GM12878 (cell line): Measurements from ENCODE around the gene FGFR1OP2. TPM values are rescaled to one million over a fixed set of nuclear protein-coding genes. Genes with fewer than 3 reads are reported as not detected.

Source experiments
- ATAC-seq: fragments of 200-7000 bp; cut with Tn5 transposase; 3 replicates; pipeline ENCODE4 v1.9.1; 2020; ENCODE audit warnings: mild to moderate bottlenecking, moderate library complexity
- BruUV-seq: library from RNA; stranded (reverse); fragments of 400-500 nt; replicated peaks from 2 replicates; lab custom pipeline; 2021; lab: Mats Ljungman, UMichigan
- CTCF ChIA-PET: fragments of 300-600 bp; sonication (Branson Sonifier 250); formaldehyde crosslinking; extraction: SDS; loops from one replicate; lab custom pipeline; 2021; ENCODE audit warnings: inconsistent platforms; lab: Yijun Ruan, JAX
- POLR2A ChIA-PET: fragments of 350-600 bp; formaldehyde crosslinking; extraction: SDS; loops from one replicate; lab custom pipeline; 2021; ENCODE audit warnings: inconsistent platforms; lab: Charles Lee
- RAD21 ChIA-PET: fragments of 300-600 bp; sonication (Branson Sonifier 250); formaldehyde crosslinking; loops from one replicate; lab custom pipeline; 2023; ENCODE audit warnings: antibody characterized with exemption; ENCODE audit not compliant: unreplicated experiment; lab: Charles Lee
- SMC1A ChIA-PET: fragments of 300-600 bp; sonication (Branson Sonifier 250); formaldehyde crosslinking; loops from one replicate; lab custom pipeline; 2023; ENCODE audit not compliant: unreplicated experiment, uncharacterized antibody; lab: Charles Lee
- DNase-seq: peaks from one replicate; pipeline ENCODE4 v3.0.0-alpha.2; 2011; ENCODE audit warnings: low read depth, low spot score
- FAIRE-seq: peaks from 3 replicates; lab custom pipeline; 2011; peaks lifted over from hg19 to GRCh38; lab: Jason Lieb, UNC
- H2AFZ ChIP-seq: 2 replicates; pipeline ENCODE4 v1.6.0; 2011; ENCODE audit warnings: low read depth, low read length, control low read depth; ENCODE audit not compliant: control insufficient read depth
- H3K27ac ChIP-seq: 2 replicates; pipeline ENCODE4 v1.5.1; 2011; ENCODE audit warnings: control low read depth; ENCODE audit not compliant: control insufficient read depth, insufficient read depth
- H3K27me3 ChIP-seq, 2 experiments: replicated peaks in 1 of 2; 2 replicates each; pipeline versions ENCODE4 v1.6.0 to v1.6.1; 2011; ENCODE audit warnings: low read length in 1 of 2; ENCODE audit not compliant: control insufficient read depth in 2 of 2, insufficient read depth in 2 of 2
- H3K36me3 ChIP-seq, 2 experiments: 2 replicates each; pipeline ENCODE4 v1.5.1; 2011; ENCODE audit warnings: low read length in 1 of 2; ENCODE audit not compliant: control insufficient read depth in 2 of 2, insufficient read depth in 2 of 2
- H3K4me1 ChIP-seq: 2 replicates; pipeline ENCODE4 v1.6.1; 2011; ENCODE audit warnings: mild to moderate bottlenecking, low read length, moderate library complexity, mixed read lengths; ENCODE audit not compliant: control insufficient read depth, insufficient read depth
- H3K4me2 ChIP-seq: 2 replicates; pipeline ENCODE4 v1.6.0; 2011; ENCODE audit warnings: control low read depth; ENCODE audit not compliant: control insufficient read depth, insufficient read depth
- H3K4me3 ChIP-seq: fragments of 200-600 bp; sonication (generic); 2 replicates; pipeline ENCODE4 v1.5.1; 2016
- H3K79me2 ChIP-seq: 2 replicates; pipeline ENCODE4 v1.6.0; 2011; ENCODE audit warnings: low read length; ENCODE audit not compliant: control insufficient read depth, insufficient read depth
- H3K9ac ChIP-seq: 2 replicates; pipeline ENCODE4 v1.8.0; 2011; ENCODE audit warnings: low read length, control low read depth, mixed read lengths; ENCODE audit not compliant: control insufficient read depth, insufficient read depth
- H3K9me3 ChIP-seq: replicated peaks from 3 replicates; pipeline ENCODE4 v1.5.1; 2011; ENCODE audit warnings: mild to moderate bottlenecking, low read length; ENCODE audit not compliant: control insufficient read depth, insufficient read depth
- H4K20me1 ChIP-seq: 2 replicates; pipeline ENCODE4 v1.6.0; 2011; ENCODE audit not compliant: control insufficient read depth, insufficient read depth
- CHD1 ChIP-seq: IDR thresholded peaks from 2 replicates; pipeline ENCODE4 v1.6.1; 2012; ENCODE audit warnings: low read depth, low read length, improper control_type of control experiment
- POLR2A ChIP-seq: IDR thresholded peaks from 2 replicates; pipeline ENCODE4 v1.6.1; 2011; ENCODE audit warnings: low read depth, mild to moderate bottlenecking, low read length
- RELB ChIP-seq: fragments of 450-650 bp; IDR thresholded peaks from 2 replicates; pipeline ENCODE4 v1.6.1; 2017; ENCODE audit warnings: low read depth, mild to moderate bottlenecking, moderate library complexity
- ZBTB11 ChIP-seq: fragments of 450-650 bp; formaldehyde crosslinking; IDR thresholded peaks from 2 replicates; pipeline ENCODE4 v1.5.0; 2022; ENCODE audit warnings: mild to moderate bottlenecking, missing genetic modification characterization
- WGBS: methylation state at CpG from one replicate; pipeline ENCODE4 v1.1.6; 2016; ENCODE audit warnings: low lambda C conversion rate; ENCODE audit not compliant: insufficient replicate concordance, insufficient coverage; ENCODE audit errors: missing lambda C conversion rate; 5-methylcytosine and 5-hydroxymethylcytosine counted together
- in situ Hi-C: fragments of 300-500 bp; cut with MboI; formaldehyde crosslinking; loops from 9 replicates; pipeline ENCODE4 v1.14.3; 2018; ENCODE audit warnings: mixed read lengths
- intact Hi-C: fragments of 100-400 bp; cut with micrococcal nuclease; formaldehyde crosslinking; loops from one replicate; pipeline ENCODE4 v1.14.2; 2022; ENCODE audit not compliant: unreplicated experiment
- polyA plus RNA-seq, 11 experiments: library from polyadenylated mRNA; depleted of rRNA in 4 of 11; unstranded in 6 of 11; stranded (reverse) in 5 of 11; fragments of >200 nt; fragmentation: Nextera tagmentation in 4 of 11; fragmentation: Illumina TruSeq in 1 of 11; extraction: Ambion mirVana in 4 of 11; extraction: Trizol in 1 of 11; gene quantifications; 1 replicate in 1 of 11; 2 replicates in 10 of 11; pipeline versions ENCODE4 v1.2.1 to v1.2.3, GENCODE V29; 2011 to 2016; ENCODE audit warnings: inconsistent platforms in 2 of 11, missing spikeins in 2 of 11, low read depth in 1 of 11
- total RNA-seq, 4 experiments: library from RNA; depleted of rRNA in 3 of 4; stranded (reverse); fragments of >200 nt in 3 of 4; fragmentation: Illumina TruSeq in 1 of 4; extraction: Trizol in 1 of 4; gene quantifications; 2 replicates each; pipeline versions ENCODE4 v1.2.1 to v1.2.3, GENCODE V29; 2013 to 2021

FGFR1OP2 gene
- total and polyA plus RNA-seq, 10 of the 15 experiments (the other 5 are each of a cell fraction or from before 2014, with no cell fraction given): 28.5 to 59.1 (median 38.3) TPM

- Histone ChIP-seq H3K9me3 (no peaks in the 10 kb centered on the region), H3K4me3 (no peak overlapping the region), H4K20me1 (no peaks in the 10 kb centered on the region), H3K36me3 (peaks cover 0 to 7% of the 10 kb centered on the region in 2 experiments; a peak in 3 of 4 replicates), H3K79me2 (no peaks in the 10 kb centered on the region), H3K4me1 (no peaks in the 10 kb centered on the region; the same call in 1 of the 2 replicates), H3K27ac (no peak overlapping the region), H2AFZ (no peak overlapping the region), H3K4me2 (no peak overlapping the region), H3K27me3 (no peaks in the 10 kb centered on the region)
- FAIRE-seq (no peak), ATAC-seq (no peak), DNase-seq (no peak)
- 100% methylated on average over 3 of the region's 3 CpGs for WGBS
- ChIA-PET SMC1A (no interaction called here), RAD21 (no interaction called here), CTCF (no interaction called here), POLR2A (interaction anchor here (0.5 to 0.7 kb wide), 2 partner anchors 11 to 147 kb away, joined by 3 read pairs; no protein-coding TSS in a partner anchor)
- no TSS peak for BruUV-seq
- in situ Hi-C loops (no loop called here), intact Hi-C loops (no loop called here)
- TF ChIP-seq CHD1: no peak
- TF ChIP-seq RELB: no peak
- no peak for TF ChIP-seq ZBTB11 (CRISPR knock-in tag)
- TF ChIP-seq POLR2A: no peak
- TF ChIP-seq, all 136 proteins: peak for 0
- H3K9ac ChIP-seq: no peak overlapping the region
Observed at GRCh38 chr12:26966842-26967241, 28.6 kb downstream of the FGFR1OP2 start.
